ENCODE results near the gene NAPB.

Gene NAPB

GRCh38 chr20:23344336-23344735 lies 77.0 kb downstream of the NAPB start:
- no peak for DNase-seq (ENCODE audit: low read depth)

GRCh38 chr20:23343590-23343989 lies 77.7 kb downstream of the NAPB start:
- DNase-seq (ENCODE audit: low read depth): no peak

- no peak for DNase-seq (ENCODE audit: low read depth)
Measured at GRCh38 chr20:23341073-23341472, 80.2 kb downstream of the NAPB start.

GRCh38 chr20:23340524-23340923 lies 80.8 kb downstream of the NAPB start:
- no peak for DNase-seq (ENCODE audit: low read depth)

- no peak for DNase-seq (ENCODE audit: low read depth)
Measured at GRCh38 chr20:23339986-23340385, 81.3 kb downstream of the NAPB start.

- DNase-seq (ENCODE audit: low read depth): no peak
Measured at GRCh38 chr20:23337312-23337711, 84.0 kb downstream of the NAPB start.

- no peak for DNase-seq (ENCODE audit: low read depth)
Measured at GRCh38 chr20:23336476-23336875, 84.8 kb downstream of the NAPB start.

- DNase-seq (ENCODE audit: low read depth): no peak
Measured at GRCh38 chr20:23335521-23335920, 85.8 kb downstream of the NAPB start.

GRCh38 chr20:23334111-23334510 lies 87.2 kb downstream of the NAPB start:
- no peak for DNase-seq (ENCODE audit: low read depth)

GRCh38 chr20:23332467-23332866 lies 88.8 kb downstream of the NAPB start:
- no peak for DNase-seq (ENCODE audit: low read depth)

GRCh38 chr20:23331450-23332350 lies 89.6 kb downstream of the NAPB start:
- DNase-seq (ENCODE audit: low read depth): no peak

- no peak for DNase-seq (ENCODE audit: low read depth)
Measured at GRCh38 chr20:23327617-23328333, 93.5 kb downstream of the NAPB start.

- DNase-seq (ENCODE audit: low read depth): no peak
Measured at GRCh38 chr20:23326774-23327173, 94.5 kb downstream of the NAPB start.

- no peak for DNase-seq (ENCODE audit: low read depth)
Measured at GRCh38 chr20:23325107-23325506, 96.2 kb downstream of the NAPB start.
